Amniotic epithelial cell (primary cell): ENCODE results near the gene MYO1C.

Source experiments
- DNase-seq: peaks from one replicate; pipeline ENCODE4 v3.0.0-alpha.2; 2010; ENCODE audit warnings: low read depth

Gene MYO1C

DNA sequence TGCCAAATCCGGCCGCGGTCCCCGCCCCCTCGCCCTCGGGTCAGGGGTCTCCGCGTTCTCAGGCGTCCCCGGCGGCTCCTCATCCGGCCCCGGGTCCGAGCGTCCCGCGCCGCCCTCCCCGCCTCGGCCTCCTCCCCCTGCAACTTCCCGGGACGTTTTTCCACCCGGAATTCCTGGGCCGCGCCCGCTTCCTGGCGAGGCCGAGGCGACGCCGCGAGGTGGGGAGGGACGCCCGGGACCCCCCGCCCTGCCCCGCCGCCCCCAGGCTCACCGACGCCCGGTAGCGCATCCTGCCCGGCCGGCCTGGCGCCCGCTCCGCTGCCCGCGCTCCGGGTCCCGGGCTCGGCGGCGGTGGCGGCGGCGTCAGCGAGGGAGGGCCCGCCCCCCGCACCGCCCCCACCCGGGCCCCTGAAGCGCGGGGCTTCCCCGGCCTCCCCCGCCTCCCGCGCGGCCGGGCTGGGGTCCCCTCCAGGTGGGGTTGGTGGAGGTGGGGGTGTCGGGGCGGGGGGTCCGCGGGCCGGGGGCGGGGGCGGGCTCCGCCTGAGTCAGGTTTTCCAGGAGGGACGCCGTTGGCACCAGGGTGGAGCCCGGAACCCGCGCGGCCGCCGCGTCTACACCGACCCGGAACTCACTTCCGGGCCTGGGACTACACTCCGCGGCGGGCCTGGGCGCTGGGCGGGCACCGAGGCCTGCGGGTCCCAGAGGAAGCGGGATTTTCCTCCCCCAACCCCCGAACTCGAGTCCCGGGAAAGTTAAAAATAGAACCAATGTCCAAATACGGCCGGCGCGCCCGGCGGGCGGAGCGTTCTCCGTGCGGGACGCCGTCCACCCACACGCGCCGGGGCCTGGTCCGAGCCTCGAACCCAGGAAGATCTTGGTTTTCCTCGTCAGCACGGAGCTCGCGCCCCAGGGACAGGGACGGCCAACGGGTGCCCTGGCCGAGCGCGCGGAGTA is 6.8 kb downstream of the MYO1C start:
- peak; percentile 46 for DNase-seq

DNA sequence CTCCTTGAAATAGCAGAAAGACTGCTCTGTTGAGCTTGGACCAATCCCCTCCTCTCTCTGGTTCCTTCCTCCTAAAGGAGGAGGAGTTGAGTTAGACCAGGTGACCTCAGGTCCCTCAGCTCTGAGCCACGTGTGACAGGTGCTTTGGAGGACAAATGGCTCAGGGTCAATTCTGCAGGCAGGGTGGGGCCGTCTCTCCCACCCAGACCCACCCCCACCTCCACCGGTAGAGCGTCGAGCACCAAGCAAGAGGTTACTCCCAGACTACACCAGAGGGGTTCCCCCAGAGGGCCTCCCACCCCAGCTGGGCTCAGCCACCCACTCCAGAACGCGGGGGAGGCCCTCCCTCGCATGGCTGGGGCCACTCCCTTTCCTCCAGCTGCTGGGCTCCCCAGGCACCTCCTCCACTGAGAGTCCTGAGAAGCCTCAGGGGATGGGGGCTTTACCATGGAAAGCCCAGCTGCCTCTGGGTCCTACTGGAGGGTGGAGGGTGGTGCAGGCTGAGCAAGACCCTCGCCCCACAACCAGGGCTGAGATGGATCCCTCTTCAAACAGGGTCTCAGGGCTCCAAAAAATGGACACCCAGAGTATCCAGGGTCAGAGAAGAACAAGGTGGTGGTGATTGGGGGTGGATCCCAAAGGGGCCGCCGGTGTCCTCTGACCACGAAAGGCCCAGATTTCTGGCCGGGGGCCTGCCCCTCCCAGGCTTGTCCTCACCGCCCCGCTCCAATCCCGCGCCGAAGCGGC is 7.6 kb downstream of the MYO1C start:
- DNase-seq = peak; percentile 56

DNA sequence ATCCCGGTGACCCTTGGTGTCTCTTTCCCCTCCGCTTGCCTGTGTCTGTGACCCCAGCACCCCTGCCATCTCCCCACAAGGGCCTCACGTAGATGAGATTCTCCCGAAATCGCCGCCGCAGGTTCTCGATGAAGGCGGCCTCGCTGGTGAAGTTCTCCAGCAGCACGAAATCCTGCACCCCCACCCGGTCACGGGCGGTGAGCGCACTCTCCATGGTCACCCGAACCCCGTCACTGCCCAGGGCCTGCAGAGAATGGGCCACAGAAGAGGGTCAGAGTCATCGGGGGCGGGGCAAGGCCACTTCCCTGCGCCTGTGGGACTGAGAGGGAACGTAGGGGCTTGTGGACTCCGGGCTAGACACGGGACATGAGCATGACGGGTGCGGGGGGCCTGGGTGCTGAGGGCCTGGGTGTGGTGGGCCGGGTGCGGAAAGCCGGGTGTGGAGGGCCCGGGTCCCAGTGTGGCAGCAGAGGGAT is 8.4 kb downstream of the MYO1C start:
- DNase-seq = no peak

DNA sequence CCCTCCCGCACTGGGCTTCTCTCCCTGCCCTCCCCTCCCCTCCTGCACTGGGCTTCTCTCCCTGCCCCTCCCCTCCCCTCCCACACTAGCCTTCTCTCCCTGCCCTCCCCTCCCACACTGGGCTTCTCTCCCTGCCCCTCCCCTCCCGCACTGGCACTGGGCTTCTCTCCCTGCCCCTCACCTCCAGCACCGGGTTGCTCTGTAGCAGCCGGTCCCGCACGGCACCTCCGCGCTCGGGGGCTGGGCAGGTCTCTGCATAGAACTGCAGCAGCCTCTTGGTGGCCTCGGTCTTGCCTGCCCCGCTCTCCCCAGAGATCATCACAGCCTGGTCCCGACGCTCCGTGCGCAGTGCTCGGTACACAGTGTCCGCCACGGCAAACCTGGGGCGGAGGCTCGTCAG is 9.8 kb downstream of the MYO1C start:
- DNase-seq = no peak

DNA sequence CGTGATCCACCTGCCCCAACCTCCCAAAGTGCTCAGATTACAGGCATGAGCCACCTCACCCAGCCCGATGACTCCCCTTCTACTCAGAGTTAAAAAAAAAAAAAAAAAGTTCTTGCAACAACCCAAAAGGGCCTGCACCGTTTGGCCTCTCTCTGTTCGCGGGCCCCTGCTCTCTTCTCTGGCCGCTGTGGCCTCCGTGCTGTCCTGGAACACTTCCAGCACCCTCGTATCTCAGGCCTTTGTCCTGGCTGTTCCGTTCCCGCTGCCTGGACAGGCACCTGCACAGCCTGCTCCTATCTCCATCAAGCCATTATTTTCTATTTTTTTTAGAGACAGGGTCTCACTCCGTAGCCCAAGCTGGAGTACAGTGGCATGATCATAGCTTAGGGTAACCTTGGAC is 10.8 kb downstream of the MYO1C start:
- no peak for DNase-seq

DNA sequence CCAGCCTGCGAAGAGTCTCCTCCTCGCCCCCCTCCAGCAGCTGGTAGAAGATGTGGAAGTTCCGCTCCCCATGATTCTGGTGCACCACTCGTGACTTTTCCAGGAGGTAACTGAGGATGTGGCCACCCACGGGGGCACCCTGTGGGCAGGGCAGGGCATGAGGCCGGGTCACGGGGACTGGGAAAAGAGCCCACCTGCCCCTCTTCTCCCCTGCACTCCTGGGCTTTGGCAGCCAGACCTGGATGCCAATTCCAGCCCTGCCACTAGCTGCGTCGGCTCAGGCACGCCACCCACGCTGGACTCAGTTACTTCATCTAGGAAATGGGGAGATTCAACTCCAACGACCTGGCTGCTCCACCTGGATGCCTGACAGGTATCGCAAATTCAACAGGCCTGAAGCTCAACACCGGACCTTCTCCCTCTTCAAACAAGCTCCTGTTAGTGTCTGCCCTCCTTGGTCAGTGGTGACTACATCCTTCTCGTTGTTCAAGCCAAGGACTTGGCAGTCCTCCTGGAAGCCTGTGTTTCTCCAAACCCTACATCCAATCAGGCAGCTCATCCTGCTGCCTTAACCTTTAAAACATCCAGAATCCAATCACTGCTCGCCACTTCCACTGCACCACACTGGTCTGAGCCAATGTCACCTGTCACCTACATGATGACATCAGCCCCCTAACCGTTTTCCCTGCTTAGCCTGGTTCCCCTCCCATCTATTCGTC is 11.6 kb downstream of the MYO1C start:
- no peak for DNase-seq

DNA sequence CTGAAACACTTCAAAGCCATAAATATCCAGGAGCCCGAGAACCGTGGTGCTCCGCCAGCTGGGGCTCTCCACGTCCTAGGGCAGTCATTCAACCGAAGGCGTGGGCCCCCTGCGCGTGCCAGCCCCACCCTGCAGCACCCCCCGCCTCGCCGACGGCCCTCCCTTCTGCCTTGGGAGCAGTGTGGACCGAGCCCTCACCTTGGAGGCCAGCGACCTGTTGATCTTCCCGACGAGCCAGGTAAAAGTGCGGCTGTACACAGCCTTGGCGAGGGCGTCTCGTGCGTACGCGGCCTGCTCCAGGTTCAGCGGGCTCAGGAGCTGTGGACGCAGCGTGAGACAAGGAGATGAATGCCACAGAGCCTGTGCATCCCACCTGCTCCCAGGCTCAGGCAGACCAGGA is 14.1 kb downstream of the MYO1C start:
- no peak for DNase-seq

DNA sequence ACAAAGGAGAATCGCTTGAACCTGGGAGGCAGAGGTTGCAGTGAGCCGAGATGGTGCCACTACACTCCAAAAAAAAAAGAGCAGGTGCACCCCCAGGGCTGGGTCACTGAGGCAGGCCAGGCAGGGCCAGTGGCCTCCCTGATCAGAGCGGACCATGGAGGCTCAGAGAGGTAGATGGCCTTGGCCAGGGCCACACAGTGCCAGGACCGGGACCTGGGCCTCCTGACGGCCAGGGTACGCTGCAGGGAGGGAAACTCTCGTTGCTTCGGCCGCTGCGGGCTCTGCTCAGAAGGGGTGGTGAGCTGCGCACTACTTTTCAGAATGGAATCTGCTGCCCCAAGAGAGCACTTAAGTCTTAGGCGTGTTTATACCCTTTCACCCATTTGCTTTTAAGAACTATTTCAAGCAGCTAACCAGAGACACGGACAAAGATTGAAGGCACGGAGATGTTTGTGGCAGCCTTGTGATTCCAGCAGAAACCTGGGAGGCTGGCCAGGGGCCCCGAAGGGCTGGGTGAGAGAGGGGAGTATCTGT is 17.1 kb downstream of the MYO1C start:
- no peak for DNase-seq

DNA sequence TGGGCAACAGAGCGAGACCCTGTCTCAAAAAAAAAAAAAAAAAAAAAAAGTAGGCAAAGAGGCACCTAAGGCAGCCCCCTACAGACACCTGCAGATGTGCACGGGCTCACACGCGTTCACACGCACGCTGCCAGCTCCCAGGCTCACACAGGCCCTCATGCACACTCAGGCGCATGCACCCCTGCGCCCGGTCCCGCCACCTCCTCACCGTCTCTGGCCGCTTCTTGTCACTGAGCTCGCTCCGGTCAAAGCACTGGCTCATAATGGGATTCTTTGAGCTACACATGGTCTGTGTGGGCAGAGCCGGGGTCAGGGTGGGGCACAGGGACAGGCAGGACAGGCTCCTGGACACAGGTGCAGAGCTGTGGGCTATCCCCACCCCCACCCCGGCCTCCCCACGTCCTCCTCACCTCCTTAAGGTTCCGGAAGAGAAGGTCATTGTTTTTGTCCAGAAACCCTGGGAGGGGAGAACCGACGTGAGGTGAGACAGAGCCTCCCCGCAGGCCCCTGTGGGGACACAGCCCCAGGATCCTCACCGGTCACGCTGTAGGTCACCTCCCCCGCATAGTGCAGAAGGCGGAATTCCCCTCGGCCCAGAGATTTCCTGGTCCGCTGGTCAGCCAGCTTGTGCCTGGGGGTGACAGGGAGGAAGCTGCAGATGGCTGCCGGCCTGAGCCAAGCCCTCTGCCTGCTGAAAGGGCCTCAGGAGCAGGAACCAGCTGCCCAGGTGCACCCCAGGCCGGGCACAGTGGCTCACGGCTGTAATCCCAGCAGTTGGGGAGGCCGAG is 17.9 kb downstream of the MYO1C start:
- DNase-seq = no peak

DNA sequence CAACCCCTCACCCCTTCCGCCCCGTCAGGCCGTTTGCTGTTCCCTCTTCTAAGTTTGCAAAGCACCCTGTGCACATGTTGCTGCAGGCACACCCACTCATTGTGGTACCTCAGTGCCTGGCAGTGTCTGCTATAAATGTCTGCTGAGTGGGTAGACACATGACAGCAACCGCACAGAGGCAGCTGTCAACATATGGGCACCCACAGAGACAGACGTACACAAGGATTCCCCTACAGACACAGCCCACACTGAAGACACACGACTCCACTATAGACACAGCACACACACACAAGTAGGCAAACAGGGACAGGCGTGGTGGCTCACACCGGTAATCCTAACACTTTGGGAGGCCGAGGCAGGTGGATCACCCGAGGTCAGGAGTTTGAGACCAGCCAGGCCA is 18.6 kb downstream of the MYO1C start:
- no peak for DNase-seq

DNA sequence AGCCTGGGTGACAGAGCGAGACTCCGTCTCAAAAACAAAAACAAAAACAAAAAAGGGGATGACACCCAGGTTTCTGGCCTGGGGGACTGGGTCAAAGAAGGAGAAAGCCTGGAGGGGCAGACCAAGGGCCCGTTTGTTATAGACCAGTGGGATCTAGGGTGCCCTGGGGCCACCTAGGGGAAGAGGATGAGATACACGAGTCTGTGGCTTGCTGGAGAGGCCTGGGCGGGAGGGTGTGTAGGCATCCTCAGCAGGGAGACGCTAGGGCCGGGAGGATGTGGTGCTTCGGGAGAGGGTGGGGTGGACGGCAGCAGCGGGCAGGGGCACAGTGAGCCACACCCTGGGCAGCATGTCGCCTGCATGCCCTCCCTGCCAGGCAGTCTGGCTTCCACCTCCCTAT is 19.3 kb downstream of the MYO1C start:
- no peak for DNase-seq

DNA sequence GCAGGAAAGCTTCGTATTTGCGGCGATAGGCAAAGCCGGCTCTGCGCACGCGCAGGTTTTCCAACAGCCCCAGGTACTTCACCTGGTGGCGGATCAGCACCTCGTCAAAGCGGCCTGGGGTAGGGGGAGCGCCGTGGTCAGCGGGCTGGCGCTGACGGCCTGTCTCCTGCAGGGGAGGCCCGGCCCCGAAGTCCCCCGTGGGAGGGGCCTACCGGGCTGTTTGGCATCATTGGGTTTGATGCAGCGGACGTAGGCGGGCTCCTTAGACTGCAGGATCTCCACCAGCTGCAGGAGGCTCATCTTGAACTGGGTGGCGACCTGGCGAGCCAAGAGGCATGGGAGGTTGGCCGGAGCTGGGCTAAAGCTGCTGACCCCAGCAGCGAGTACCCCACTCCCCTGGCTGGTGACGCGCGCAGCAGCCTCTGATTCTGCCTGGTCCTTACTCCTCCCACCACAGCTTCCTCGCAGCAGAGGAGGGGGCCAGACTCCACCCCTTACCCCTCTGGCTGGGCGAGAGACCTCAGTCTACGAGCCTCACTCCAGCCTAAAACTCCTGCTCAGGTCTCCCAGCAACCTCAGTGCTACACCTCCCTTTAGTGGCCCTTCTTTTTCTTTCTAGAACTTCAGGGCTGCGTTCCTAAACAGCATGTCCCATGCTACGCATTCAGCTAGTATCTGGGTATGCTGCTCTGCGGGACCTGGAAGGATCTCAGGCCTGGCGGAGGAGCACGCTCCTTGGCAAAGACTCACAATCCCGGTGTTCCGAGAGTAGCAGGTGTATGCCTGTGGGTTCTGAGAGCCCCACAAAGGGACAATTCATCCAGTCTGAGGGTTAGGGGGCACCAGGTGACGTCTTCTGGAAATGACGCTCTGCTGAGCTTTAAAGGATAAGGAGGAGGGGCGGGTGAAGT is 20.3 kb downstream of the MYO1C start:
- DNase-seq = no peak

DNA sequence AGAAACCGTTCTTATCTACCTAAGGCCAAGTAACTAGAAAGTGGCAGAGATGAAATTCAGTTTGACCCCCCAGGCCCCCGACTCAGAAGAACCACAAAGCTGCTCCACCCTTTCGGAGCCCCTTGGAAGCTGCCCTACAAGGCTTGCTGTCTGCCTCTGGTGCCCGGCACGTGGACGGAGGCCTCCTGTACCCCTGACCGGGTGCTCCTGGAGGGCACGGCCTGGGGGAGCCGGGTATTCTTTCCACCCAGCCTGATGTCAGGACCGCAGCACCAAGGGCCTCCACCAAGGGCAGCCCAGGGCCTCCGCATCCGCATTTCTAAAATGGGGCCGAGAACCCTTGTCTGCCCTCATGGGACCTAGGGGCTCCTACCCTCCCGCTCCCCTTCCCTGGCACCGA is 21.0 kb downstream of the MYO1C start:
- DNase-seq = no peak

DNA sequence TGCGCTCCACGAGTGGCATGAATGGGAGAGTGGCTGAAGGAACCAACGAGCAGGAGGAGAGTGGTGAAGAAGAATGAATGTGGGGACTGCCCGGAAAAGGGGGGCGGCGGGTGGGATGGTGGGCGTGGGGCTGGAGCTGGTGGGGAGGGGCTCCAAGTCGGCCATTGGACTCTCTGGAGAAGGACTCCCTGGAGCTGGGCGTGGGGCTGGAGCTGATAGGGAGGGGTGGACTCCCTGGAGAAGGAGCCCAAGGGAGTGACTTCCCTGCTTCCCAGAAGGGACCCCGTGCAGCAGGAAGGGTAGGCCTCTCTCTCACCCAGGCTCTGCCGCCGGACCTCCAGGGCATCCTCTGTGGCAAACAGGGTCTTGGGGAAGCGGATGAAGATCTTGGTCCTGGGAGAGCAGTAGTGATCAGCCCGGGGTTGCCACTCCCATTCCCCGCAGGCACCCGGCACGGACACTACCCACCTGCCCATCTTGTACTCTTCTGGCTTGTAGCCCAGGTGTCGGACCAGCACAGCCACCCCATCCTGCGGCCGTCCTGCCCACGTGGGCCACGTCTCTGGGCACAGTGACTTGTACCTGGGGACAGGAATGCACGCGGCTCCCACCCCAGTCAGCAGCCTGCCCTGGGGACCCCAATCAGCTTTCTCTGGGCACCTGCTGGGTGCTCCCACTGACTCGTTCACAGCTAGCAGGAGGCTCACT is 21.6 kb downstream of the MYO1C start:
- no peak for DNase-seq

DNA sequence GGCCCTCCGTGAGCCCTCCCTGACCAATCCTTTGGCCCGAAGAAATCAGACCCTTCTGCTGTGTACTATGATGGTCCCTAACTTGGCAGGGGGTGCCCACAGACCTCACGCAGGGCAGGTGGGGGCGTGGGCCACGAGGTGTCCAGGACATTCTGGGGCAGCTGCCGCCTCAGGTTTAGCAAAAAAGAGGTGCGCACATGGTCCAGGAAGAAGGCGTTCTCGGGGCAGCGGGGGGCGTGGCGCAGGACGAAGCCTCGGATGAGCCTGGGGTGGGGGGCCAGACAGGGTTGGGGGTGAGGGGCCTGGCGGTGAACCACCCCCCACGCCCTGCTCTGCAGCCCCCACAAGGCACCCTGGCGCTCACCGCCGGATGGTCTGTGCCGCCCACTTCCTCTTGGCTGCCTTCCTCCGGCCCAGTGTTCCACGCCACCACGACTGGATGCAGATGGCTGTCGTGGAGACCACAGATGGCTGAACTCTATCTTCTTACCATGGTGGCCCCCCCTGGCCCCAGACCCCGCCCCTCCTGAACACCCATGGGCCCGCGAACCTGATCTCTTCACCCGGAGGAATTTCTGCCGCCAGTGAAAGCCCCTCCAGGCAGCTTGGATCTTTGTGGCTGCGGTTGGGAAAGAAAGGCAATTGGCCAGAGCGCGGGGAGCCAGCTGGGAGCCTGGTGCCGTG is 22.3 kb downstream of the MYO1C start:
- no peak for DNase-seq

DNA sequence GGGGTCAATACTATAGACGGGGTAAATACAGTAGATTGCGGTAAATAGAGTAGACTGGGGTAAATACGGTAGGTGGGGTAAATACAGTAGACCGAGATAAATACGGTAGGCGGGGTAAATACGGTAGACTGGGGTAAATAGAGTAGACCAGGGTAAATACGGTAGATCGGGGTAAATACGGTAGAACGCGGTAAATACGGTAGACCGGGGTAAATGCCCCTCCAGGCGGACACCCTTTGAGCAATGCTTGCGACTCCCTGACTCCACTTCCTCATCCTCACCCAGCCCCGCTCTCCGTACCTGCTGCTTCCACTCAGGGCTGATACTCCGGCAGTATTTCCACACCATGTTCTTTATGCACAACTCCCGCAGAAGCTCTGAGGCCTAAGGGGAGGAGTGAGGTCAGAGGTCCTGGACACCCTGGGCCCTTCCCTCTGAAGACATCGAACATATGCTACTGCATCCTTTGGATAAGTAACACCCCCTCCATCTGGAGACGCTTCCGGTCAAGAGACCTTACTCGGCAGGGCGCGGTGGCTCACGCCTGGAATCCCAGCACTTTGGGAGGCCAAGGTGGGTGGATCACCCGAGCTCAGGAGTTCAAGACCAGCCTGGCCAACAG is 23.1 kb downstream of the MYO1C start:
- DNase-seq = peak; percentile 79

DNA sequence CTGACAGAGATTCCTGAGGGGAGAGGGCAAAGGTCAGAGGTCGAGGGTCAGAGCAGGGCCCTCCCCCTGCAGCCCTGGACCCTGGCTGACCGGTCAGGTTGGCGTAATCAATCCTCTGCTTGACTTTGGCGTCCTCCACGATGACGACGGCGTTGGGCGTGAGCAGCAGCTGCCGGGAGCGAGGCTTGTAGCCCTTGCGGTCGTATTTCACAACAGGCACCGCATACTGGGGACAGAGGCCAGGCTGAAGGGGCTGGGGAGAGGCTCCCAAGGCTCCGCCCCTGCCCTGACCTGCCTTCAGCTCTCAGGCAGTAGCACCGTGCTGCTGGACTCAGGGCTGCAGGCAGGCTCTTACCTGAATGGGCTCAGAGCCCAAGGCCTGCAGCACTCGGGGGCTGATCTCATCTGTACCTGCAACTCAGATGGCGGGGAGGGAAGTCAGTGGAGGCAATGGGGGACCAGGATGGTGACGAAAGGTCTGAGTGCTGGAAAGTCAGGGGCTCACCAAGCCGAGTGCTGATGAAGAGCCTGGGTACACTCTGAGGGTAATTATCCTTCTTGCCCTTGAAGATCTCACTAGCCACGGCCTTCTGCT is 24.5 kb downstream of the MYO1C start:
- peak; percentile 80 for DNase-seq

DNA sequence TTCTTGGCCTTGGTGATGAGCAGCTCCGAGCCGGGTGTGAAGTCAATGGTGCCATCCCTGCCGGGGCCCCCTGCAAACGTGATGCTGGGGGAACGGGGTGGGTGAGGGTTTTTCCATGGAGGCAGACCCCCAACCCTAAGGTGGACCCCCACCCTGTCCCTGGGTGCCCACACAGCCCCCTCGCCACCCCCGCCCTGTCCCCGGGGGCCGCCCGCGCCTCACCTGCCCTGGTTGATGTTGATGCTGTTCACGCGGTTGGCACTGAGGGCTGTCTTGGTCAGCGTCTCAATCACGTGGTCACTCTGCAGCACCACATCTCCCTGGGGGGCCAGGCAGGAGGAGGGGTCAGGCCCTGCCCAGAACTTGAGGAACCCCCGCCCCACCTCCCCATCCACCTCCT is 25.2 kb downstream of the MYO1C start:
- no peak for DNase-seq
